ENCODE data around the gene CCL20.

The CCL20 gene

GRCh38 chr2:227861011-227861410 is 47.4 kb downstream of the CCL20 start:
- TF ChIP-seq CTCF (IDR thresholded peaks at IDR 0.05; ENCODE audit: control insufficient read depth, insufficient read depth, low read depth, low read length, missing control alignments), result no peak
- DNase-seq (ENCODE audit: low read depth), result no peak
- no peak overlapping the region for H3K4me3 ChIP-seq (ENCODE audit: control insufficient read depth, low read depth, low read length)

- DNase-seq (ENCODE audit: low read depth), result no peak
- TF ChIP-seq CTCF (IDR thresholded peaks at IDR 0.05; ENCODE audit: control insufficient read depth, insufficient read depth, low read depth, low read length, missing control alignments), result peak; percentile 53
- no peak overlapping the region for H3K4me3 ChIP-seq (ENCODE audit: control insufficient read depth, low read depth, low read length)
Observed at GRCh38 chr2:227862227-227862740, 48.6 kb downstream of the CCL20 start.

- TF ChIP-seq CTCF (IDR thresholded peaks at IDR 0.05; ENCODE audit: control insufficient read depth, insufficient read depth, low read depth, low read length, missing control alignments), result peak; percentile 22
- no peak overlapping the region for H3K4me3 ChIP-seq (ENCODE audit: control insufficient read depth, low read depth, low read length)
Observed at GRCh38 chr2:227862741-227863588, 49.3 kb downstream of the CCL20 start.

GRCh38 chr2:227864161-227864756 is 50.6 kb downstream of the CCL20 start:
- no peak overlapping the region for H3K4me3 ChIP-seq (ENCODE audit: control insufficient read depth, low read depth, low read length)
- TF ChIP-seq CTCF (IDR thresholded peaks at IDR 0.05; ENCODE audit: control insufficient read depth, insufficient read depth, low read depth, low read length, missing control alignments), result no peak
- DNase-seq (ENCODE audit: low read depth), result peak; percentile 24

More at GRCh38 chr2:227862741-227863588, 49.3 kb downstream of the CCL20 start:
- DNase-seq (ENCODE audit: low read depth), result peak; percentile 71

- no peak for TF ChIP-seq CTCF (IDR thresholded peaks at IDR 0.05; ENCODE audit: control insufficient read depth, insufficient read depth, low read depth, low read length, missing control alignments)
- no peak overlapping the region for H3K4me3 ChIP-seq (ENCODE audit: control insufficient read depth, low read depth, low read length)
- DNase-seq (ENCODE audit: low read depth), result no peak
Observed at GRCh38 chr2:227865291-227865690, 51.6 kb downstream of the CCL20 start.

Data from AG09309 (cell line).